NT2/D1 (cell line): ENCODE data around the gene HOXD3.

Source experiments
- SUZ12 ChIP-seq: IDR thresholded peaks from 2 replicates; pipeline ENCODE4 v1.6.1; 2011; ENCODE audit not compliant: insufficient read length, insufficient read depth; ENCODE audit errors: extremely low read depth
- YY1 ChIP-seq: IDR thresholded peaks from 2 replicates; pipeline ENCODE4 v1.6.1; 2011; ENCODE audit not compliant: insufficient read length, insufficient read depth
- ZNF274 ChIP-seq: IDR thresholded peaks from 2 replicates; pipeline ENCODE4 v1.6.1; 2011; ENCODE audit warnings: mild to moderate bottlenecking, low read depth, low read length

DNA sequence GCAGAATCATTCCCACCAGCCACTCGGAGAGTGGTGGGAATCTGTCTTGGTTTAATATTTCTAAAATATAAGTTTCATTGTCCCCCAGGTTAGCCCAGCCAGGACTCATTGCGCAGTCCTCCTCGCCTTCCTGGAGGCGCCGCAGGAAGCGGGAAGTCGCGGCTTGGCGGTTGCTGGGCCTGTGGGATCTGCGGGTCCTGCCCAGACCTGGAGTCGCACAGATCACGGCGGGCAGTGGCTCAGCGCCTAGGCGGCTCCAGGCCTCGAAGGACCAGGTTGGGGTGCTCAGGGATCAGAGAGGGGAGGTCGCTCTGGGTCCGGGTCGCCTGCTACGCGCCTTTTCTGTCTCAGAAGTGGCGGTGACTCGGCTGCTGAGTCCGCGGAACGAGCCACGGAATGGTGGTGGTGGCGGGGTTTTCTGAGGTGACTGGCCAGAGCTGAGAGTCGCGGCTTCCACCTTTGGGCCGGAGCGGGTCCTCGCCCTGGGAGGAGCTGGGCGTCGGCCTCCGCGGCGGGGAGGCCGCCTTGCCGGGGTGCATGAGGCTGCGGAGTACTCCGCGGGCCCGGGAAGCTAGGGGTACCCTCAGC is 2.6 kb downstream of the HOXD3 start:
- TF ChIP-seq YY1 = no peak
- no peak for TF ChIP-seq ZNF274
- TF ChIP-seq SUZ12 = no peak
